HG03060 (cell line): Measurements from ENCODE around the gene ARPC2.
"Not testable (repeated sequence)": the region's sequence is repeated elsewhere in the genome, so short reads cannot be mapped to it uniquely, and the experiment has no call there.

ENCODE experiments used
- ATAC-seq: cut with Tn5 transposase; IDR thresholded peaks from one replicate; pipeline ENCODE4 v1.9.1; 2021; ENCODE audit warnings: low read depth, moderate number of reproducible peaks; ENCODE audit not compliant: unreplicated experiment

ARPC2 gene

DNA sequence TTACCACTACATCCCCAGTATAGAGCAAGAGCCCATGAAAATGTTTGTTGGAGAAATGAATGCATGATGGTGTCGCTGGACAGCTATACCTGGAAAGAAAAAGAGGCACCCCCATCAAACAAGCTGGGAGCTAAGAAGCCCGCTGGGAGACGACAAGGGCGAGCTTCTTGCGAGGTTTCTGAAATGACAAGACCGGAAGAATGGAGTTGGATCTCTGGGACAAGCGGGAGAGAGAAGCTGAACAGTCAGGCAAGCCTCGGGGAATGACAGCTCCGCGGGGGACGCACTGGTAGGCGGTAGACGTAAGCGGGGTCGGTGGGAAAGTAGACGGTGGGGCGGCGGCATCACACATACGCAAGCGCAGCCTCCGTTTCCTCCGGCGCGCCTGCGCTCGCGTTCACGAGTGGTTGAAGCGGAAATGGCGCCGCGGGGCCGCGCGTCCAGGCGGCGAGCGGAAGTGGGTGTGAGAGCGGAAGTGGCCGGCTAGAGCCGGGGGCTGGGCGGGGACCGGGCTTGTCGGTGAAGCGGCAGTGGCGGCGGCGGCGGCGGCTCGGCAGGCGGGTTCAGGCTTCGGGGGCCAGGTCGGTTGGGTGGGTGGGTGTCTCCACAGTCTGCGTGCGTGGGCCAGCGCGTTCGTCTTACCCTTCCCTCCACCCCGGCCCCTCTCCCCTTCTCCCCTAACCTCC is at the start of gene ARPC2:
TSS of gene ARPC2 (plus strand) at position 516 of the 686 bp plus-strand sequence. CDS start 282 bp downstream, outside the sequence.
- peak; percentile 54 for ATAC-seq

DNA sequence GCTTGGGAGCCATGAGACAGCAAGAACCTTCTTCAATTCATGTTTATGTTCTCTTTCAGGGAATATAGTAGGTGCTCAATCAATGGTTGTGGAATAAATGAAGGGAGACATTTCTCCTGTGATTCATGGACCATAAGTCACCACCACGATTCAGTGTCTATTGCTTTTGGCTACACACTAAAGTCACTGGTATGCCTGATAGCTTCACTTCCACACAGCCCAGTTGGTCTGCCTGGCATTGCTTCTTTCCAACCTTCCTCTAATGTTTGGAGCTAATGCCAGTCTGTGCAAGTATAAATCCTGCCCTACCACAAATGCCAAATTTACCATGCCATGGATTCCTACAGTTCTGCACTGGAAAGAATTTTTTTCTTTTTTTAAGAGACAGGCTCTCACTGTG is 49.0 kb upstream of the ARPC2 start:
- no peak for ATAC-seq

DNA sequence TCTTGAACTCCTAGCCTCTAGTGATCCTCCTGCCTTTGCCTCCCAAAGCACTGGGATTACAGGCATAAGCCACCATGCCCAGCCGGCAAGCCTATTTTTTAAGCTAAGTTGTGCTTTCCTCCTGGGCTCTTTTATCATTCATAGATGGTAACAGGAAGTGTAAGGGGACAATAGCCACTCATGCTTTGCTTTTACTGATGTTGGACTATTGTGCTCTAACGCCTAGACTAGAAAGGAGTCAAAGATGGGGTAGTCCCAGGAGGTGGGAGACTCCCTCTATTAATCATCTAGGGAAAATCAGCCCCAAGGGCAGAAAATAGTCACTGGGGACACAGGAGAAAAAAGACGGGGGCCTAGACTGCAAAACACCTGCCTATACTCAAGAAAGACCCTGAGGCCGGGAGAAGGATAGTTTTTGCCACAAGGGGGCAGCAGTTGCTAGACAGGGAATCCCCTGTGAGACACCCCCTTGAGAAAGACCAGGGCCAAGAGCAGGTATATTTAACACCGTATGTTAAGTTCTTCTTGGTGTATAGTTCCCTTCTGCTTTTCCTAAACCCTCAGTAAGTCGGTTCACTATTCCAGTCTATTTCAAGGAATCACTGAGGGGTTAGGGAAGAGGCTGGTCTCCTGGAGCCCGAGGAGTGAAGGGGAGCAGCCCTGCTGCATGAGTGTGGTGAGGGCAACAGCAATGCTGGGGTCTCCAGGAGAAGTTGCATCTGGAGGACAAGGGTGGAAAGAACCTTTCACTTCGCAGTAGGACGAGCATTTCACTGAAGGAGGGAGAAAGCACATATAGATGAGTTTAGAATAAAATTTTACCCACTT is 48.1 kb upstream of the ARPC2 start:
- no peak for ATAC-seq

DNA sequence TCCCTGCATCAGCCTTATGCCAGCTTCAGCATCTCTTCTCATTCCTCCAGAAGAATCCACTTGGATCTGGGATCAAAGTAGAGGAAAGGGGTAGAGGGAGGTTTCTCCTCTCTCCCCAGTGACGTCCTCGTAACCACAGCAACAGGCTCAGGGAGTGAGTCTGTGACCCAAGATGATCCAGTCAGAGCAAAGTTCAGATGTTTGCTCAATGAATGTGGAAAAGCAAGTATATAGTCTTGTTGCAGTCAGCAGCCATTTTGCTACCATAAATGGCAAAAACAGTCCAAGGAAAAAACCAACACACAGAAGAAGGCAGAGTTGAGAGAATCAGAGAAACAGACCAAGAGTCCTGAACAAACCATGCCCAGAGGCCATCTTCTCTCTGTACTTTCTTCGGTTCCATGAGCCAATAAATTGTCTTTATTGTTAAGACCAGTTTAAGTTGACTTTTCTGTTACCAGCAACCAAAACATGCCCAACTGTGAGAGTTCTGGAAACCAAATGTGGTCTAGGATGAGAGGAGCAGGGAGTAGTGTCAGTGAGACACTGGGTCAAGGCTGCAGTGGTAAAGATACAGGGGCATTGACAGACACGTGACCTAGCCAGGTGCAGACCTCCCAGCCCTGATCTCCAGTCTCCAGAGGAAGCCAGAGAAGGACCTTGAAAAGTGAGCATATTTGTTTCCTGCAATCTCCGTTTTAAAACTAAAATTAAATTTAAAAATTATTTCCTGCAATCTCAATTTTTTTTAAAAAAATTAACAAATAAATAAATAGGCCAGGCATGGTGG is 47.0 kb upstream of the ARPC2 start:
- ATAC-seq: no peak

DNA sequence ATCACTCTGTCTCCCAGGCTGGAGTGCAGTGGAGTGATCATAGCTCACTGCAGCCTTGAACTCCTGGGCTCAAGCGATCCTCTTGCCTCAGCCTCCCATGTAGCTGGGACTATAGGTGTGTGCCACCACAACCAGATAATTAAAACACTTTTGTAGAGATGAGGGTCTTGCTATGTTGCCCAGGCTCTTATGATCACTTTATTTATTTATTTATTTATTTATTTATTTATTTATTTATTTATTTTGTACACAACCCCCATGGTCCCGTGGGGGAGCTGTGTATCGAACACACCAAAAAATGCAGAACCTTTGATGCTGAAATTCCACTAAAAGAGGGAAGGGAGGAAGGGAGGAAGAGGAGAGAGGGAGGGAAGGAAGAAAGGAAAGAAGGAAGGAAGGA is 45.2 kb upstream of the ARPC2 start:
- not testable (repeated sequence) for ATAC-seq

DNA sequence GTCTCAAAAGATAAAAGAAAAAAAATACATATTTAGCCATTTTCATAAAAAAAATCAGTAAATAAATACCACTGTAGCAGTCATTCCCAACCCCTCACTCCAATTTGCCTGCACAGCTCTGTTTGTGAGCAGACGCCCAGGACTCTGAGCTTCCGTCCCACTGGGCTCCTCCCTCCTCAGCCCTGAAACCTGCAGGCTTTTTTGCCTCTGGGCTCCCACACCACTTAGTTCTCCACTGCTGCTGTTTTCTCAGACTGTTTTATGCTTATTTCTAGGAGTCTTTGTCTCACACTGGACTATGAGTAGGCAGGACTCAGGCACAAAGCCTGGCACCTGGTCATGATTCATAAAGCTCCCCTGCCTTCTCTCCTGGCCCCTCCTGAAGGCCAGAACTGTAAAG is 44.1 kb upstream of the ARPC2 start:
- no peak for ATAC-seq

DNA sequence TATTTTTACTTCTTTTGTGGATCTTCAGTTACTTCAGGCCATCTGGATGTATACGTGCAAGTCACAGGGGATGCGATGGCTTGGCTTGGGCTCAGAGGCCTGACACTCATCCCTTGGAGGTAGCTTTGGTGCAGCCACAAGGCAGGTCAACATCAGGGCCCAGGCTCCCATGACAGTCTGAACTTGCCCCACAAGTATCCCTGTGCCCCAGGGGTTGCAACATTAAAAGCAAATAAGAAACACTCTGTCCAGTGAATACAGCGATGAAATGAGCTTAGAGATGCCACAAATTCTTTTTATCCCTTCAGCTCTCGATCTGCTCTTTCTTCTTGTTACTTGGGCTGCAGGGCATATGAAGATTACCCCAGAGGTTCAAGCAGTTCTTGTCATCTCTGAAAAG is 37.2 kb upstream of the ARPC2 start:
- no peak for ATAC-seq

DNA sequence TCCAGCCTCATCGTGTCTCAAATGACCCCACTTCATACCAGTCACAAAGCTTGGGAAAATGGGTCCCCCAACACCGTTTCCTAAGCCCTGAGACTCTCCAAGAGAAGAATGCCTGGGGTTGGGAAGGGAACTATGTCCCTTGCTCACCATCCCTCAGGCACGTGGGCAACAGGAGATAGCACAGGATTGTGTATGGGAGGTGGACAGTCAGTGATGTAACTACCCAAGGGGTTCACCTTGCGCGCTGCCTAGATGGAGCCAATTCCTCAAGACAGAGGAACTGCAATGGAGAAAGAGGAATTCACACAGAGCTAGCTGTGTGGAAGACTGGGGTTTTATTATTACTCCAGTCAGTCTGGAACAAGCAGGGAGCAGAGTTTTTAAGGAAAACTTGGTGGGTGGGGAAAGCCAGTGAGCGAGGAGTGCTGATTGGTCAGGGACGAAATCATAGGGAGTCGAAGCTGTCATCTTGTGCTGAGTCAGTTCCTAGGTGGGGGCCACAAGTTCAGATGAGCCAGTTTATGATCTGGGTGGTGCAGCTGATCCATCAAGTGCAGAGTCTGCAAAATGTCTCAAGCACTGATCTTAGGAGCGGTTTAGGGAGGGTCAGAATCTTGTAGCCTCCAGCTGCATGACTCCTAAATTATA is 36.4 kb upstream of the ARPC2 start:
- no peak for ATAC-seq

DNA sequence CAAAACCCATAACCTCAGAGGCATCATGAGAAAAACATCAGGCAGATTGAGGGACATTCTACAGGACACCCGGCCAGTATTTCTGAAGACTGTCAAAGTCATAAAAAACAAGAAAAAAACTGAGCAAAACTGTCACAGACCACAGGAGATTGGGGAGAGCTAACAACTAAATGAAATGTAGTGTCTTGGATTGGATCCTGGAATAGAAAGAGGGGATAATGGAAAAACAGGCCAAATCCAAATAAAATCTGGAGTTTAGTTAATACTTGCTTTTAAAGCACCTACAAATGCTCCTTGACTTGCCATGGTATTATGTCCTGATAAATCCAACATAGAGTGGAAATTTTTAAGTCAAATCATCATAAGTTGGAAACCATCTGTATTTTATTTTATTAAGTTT is 32.7 kb upstream of the ARPC2 start:
- ATAC-seq: no peak

DNA sequence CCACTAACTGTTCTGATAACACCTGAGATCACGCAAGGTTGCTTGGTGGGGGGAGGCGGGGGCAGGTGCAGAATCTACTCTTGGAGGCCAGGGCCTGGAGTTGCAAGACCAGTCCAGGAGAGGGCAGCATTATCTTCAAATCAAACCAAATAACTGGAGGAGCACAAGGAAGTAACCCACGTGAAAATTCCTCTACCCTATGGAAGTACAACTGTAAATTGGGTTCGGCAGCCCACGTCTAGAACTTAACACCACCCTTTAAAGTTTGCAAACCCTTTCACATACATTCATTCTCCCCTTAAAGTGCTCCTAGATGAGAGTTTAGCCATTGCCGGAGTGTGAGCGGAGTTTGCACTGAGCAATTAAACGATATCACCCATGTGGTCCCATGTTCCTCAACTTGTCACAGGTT is 30.6 kb upstream of the ARPC2 start:
- no peak for ATAC-seq

DNA sequence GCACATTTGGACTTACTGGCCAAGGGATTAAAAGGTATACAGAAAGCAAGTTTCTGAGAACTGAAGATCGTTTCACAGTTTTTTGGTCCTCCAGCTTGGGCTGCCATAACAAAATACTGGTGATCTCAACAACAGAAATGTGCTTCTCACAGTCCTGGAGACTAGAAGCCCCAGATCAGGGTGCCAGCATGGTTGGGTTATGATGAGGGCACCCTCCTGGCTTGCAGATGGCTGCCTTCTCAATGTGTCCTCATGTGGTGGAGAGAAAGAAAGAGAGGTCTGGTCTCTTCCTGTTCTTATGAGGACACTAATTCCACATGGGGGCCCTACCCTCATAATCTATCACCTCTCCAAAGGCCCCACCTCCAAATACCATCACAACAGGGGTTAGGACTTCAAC is 30.1 kb upstream of the ARPC2 start:
- ATAC-seq: no peak

DNA sequence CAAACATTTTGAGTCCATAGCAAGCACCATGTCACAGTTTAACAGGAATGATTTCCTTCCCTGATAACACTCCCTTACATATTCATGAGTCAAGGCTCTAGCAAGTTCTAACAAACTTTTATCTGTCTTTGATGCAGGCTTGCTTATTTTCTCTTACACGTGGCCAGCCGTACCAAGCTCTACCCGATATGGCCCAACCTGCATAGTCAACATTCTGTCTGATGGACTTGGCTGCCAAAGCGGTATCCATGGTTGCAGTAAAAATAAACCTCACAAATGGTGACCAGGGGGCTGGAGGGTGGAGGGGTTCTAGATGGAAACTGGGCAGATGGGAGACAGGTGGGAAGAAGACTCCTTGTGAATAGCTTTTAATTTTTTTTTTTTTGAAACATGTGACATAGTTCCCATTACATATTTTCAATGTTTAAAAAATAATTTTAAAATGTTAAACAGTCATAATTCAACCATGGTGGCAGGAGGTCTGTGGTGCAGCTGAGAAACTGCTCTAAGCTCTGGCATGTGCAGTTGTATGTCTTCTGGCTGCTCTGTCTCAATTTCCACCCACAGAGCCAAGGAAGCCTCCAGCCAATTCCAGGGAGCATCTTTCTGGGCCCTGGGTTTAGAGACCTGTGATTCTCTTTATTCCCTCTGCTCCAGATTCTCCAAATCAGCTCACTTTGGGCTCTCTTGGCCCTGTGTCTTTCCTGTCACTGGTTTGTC is 29.5 kb upstream of the ARPC2 start:
- no peak for ATAC-seq

DNA sequence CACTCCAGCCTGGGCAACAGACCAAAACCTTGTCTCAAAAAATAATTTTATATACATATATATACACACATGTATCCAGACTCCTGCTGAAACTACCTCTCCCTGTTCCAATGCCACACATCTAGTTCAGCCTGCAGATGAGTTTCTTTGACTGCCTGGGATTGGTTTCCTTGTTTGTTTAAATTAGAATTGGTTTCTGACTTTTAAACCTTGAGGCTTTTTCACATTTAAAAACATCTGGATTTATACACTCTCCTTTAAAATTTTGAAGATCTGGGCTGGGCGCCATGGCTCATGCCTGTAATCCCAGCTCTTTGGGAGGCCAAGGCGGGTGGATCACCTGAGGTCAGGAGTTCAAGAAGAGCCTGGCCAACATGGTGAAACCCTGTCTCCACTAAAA is 28.5 kb upstream of the ARPC2 start:
- no peak for ATAC-seq

DNA sequence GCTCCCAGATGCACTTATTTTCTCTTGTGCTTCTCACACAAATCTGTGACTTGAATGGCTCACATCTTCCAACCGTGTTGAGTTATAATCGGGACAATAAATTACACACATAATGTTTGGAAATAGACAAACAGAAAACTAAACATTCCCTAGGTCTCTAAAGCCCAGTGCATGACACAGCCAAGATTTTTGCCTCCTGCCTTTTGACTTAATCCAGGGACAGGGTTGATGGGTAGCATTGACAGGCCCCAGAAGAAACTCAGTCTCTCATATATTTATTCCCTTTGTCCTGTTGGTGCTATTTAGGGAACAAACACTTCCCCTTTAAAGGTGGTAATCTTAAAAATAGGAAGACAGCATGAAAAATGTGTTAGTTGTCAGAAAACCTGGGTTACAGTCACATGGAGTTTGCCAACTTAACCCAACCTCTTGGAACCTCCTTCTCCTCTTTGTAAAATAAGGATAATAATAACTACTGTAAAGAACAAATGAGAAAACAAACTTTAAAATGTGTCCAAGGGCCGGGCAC is 24.0 kb upstream of the ARPC2 start:
- ATAC-seq: no peak

DNA sequence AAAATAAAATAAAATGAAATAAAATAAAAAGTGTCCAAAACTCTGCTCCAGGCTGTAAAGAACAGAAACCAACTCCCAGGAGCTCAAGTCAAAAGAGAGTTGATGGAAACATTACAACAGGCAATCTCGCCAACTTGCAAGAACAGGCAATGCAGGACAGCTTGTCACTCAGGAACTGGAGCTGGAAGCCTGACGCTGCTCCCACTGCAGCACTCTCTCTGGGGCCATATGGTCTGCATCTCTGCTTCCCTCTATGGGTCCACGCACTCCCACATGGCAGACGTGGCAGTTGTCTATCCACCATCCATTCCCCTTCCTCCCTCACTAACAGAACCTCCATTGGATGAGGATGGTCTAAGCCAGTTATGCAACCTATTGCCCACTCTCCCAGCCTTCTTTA is 23.3 kb upstream of the ARPC2 start:
- ATAC-seq: no peak

DNA sequence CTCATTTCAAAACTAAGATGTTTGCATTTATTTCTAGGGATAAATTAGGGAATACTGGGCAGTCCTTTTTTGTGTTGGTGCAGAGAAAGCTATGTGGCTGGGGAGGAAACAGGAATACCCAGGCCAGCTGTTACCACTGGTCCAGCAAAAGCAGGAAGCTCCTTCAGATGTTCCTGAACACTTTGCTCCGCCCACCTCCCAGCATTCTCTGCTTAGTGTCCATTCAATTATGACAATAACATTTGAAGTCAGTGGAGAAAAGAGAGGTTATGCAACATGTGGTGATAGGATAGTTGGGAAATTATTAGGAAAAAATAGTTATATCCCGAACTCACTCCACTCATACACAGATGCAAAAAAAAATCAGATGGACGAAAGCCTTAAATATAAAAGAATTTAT is 22.1 kb upstream of the ARPC2 start:
- ATAC-seq: no peak

DNA sequence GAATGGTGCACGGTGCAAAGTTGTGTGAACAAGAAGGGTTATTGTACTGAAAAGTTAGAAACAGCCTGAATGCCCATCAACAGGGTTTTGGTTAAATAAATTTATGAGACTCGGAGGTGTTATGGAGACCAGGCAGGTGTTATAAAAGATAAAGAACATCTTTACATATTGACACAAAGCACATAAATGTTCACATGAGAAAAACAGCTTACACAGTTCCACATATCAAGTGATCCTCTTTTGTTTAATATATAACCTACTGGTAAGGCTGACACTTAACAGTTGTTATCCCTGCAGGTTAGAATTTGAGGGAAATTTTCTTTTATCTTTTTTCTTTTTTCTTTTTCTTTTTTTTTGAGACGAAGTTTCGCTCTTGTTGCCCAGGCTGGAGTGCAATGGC is 20.0 kb upstream of the ARPC2 start:
- no peak for ATAC-seq

DNA sequence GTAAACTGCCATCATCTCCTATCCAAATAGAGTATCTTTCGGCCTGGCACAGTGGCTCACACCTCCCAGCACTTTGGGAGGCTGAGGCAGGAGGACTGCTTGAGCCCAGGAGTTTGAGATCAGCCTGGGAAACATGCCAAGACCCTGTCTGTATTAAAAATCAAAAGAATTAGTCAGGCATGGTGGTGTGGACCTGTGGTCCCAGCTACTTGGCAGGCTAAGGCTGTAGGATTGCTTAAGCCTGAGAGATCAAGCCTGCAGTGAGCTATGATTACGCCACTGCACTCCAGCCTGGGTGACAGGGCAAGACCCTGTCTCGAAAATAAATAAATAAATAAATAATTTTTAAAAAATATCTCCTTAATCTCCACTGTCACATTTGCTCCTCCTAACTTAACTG is 14.7 kb upstream of the ARPC2 start:
- ATAC-seq: no peak

DNA sequence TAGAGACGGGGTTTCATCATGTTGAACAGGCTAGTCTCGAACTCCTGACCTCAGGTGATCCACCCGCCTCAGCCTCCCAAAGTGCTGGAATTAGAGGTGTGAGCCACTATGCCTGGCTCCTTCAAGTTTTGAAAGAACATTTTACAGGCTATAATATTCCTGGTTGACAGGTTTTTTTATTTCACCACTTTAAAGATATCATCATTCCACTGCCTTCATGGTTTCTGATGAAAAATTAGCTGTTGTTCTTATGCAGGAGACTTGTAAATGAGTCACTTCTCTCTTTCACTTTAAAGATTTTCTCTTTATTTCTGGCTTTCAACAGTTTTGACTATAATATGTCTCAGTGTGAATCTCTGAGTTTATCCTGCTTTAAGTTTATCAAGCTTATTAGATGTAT is 7.9 kb upstream of the ARPC2 start:
- ATAC-seq: no peak

DNA sequence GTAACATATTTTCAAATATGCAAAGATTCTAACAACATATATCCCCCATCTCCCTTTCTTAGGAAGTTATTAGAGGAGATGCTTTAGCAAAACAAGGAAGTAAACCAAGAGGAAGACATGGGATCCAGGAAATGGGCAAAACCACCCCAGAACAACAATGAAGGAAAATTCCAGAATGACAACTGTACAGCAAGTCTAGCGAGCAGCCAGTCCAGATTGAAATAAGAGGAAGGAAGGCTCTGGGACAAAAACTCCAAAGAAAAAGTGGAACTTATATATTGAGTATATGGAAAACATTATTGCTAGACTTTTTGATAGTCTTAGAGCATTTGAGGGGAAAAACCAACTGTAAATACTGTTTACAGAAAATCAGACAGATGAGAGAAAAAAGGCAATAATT is 2.9 kb upstream of the ARPC2 start:
- no peak for ATAC-seq
